Tracheal epithelial cell (primary cell): ENCODE results near the gene COL4A4. TPM values are rescaled to one million over a fixed set of nuclear protein-coding genes. Genes with fewer than 3 reads are reported as not detected.

Experiments
- total RNA-seq: library from RNA; depleted of rRNA; stranded (reverse); fragments of >200 nt; gene quantifications from 2 replicates; pipeline ENCODE4 v1.2.1, GENCODE V29; 2014

Gene COL4A4
- under 0.01 and 1.9 TPM in 2 replicates for total RNA-seq

GRCh38 chr2:227163998-227164762 lies at the start of gene COL4A4, which contains the start of gene COL4A3:
Gene COL4A4 (minus strand): TSS chr2:227164205. CDS start chr2:227147483, 16,722 bp downstream.
Gene COL4A3 (plus strand): TSS chr2:227164624. CDS start chr2:227164727, 103 bp downstream.

Other genes starting within 250 kb of the COL4A4 start
- gene COL4A3, start 419 bp upstream of the COL4A4 start, total RNA-seq: under 0.01 and 0.96 TPM in 2 replicates
- gene MFF, start 161.0 kb upstream of the COL4A4 start, total RNA-seq: 76.9 and 80.6 TPM in 2 replicates
- gene TM4SF20, start 215.1 kb upstream of the COL4A4 start, total RNA-seq: not detected in 2 replicates
- not detected in 2 replicates for gene SCYGR1, start 223.7 kb upstream of the COL4A4 start, total RNA-seq